OCI-LY7 (cell line): ENCODE measurements around the gene OTOF. TPM values are rescaled to one million over a fixed set of nuclear protein-coding genes. Genes with fewer than 3 reads are reported as not detected.

Experiments used
- BruUV-seq: library from RNA; stranded (reverse); fragments of 400-500 nt; replicated peaks from 2 replicates; lab custom pipeline; 2021; lab: Mats Ljungman, UMichigan
- CTCF ChIA-PET: fragments of 300-600 bp; sonication (Branson Sonifier 250); formaldehyde crosslinking; loops from one replicate; lab custom pipeline; 2022; ENCODE audit warnings: antibody characterized with exemption; ENCODE audit not compliant: unreplicated experiment; lab: Charles Lee
- POLR2A ChIA-PET: fragments of 300-600 bp; sonication (Branson Sonifier 250); formaldehyde crosslinking; loops from one replicate; lab custom pipeline; 2022; ENCODE audit warnings: antibody characterized with exemption; lab: Charles Lee
- DNase-seq: peaks from one replicate; pipeline ENCODE4 v3.0.0-alpha.2; 2015; ENCODE audit warnings: low spot score
- H2AFZ ChIP-seq: fragments of 200-600 bp; sonication (generic), shearing (Covaris generic); 2 replicates; pipeline ENCODE4 v1.6.1; 2014; ENCODE audit warnings: mild to moderate bottlenecking, antibody characterized with exemption, low read length, moderate library complexity
- H3K27ac ChIP-seq: fragments of 200-600 bp; sonication (generic); 2 replicates; pipeline ENCODE4 v1.5.1; 2014; ENCODE audit warnings: mixed run types, low read depth, mild to moderate bottlenecking, moderate library complexity, low read length, inconsistent platforms; ENCODE audit not compliant: poor library complexity, severe bottlenecking
- H3K36me3 ChIP-seq: fragments of 200-600 bp; sonication (generic); 2 replicates; pipeline ENCODE4 v1.6.1; 2014; ENCODE audit warnings: mild to moderate bottlenecking, antibody characterized with exemption, low read length, moderate library complexity, mixed read lengths; ENCODE audit not compliant: insufficient read depth
- H3K4me1 ChIP-seq: fragments of 200-600 bp; sonication (generic); 2 replicates; pipeline ENCODE4 v1.5.1; 2014; ENCODE audit warnings: mild to moderate bottlenecking, low read length; ENCODE audit not compliant: insufficient read depth, poor library complexity, severe bottlenecking
- H3K4me2 ChIP-seq: fragments of 200-600 bp; sonication (generic); 2 replicates; pipeline ENCODE4 v1.6.1; 2014; ENCODE audit warnings: mild to moderate bottlenecking, low read length
- H3K4me3 ChIP-seq: fragments of 200-600 bp; sonication (generic); 2 replicates; pipeline ENCODE4 v1.5.1; 2014; ENCODE audit warnings: mild to moderate bottlenecking, low read depth, low read length; ENCODE audit not compliant: poor library complexity, severe bottlenecking
- H3K79me2 ChIP-seq: fragments of 200-600 bp; sonication (generic); 2 replicates; pipeline ENCODE4 v1.6.1; 2016; ENCODE audit warnings: low read depth, mild to moderate bottlenecking, low read length, moderate library complexity, mixed read lengths; ENCODE audit not compliant: insufficient read depth
- H3K9me2 ChIP-seq: fragments of 200-600 bp; sonication (generic); 2 replicates; pipeline ENCODE4 v1.6.1; 2016; ENCODE audit warnings: mild to moderate bottlenecking, low read length, mixed read lengths; ENCODE audit not compliant: insufficient read depth
- H3K9me3 ChIP-seq: fragments of 200-600 bp; sonication (generic); 2 replicates; pipeline ENCODE4 v1.6.1; 2014; ENCODE audit warnings: mild to moderate bottlenecking, mixed run types, low read length, mixed read lengths
- H4K20me1 ChIP-seq: fragments of 200-600 bp; sonication (generic); 2 replicates; pipeline ENCODE4 v1.6.1; 2014; ENCODE audit warnings: mild to moderate bottlenecking, antibody characterized with exemption, low read length, moderate library complexity, mixed read lengths; ENCODE audit not compliant: insufficient read depth
- CTCF ChIP-seq: fragments of 200-600 bp; sonication (generic); conservative IDR thresholded peaks from 2 replicates; pipeline ENCODE4 v1.5.1; 2014; ENCODE audit warnings: mild to moderate bottlenecking, antibody characterized with exemption, low read length, moderate library complexity, mixed read lengths
- EZH2phosphoT487 ChIP-seq: fragments of 200-600 bp; sonication (generic); IDR thresholded peaks from 2 replicates; pipeline ENCODE4 v1.6.1; 2018; ENCODE audit warnings: low read depth, borderline replicate concordance, mild to moderate bottlenecking, mixed run types, antibody characterized with exemption, low read length, moderate library complexity, mixed read lengths
- intact Hi-C: fragments of 100-400 bp; cut with micrococcal nuclease; formaldehyde crosslinking; loops from one replicate; pipeline ENCODE4 v1.10.0; 2022; ENCODE audit not compliant: unreplicated experiment
- total RNA-seq, 2 experiments: library from RNA; depleted of rRNA in 1 of 2; stranded (reverse); fragments of >200 nt in 1 of 2; shearing (Covaris generic) in 1 of 2; gene quantifications; 2 replicates each; pipeline ENCODE4 v1.2.3, GENCODE V29; 2014 to 2022

The OTOF gene
- total RNA-seq, 2 experiments from 2014 or later: not detected

GRCh38 chr2:26432363-26432762 is 45.6 kb downstream of the OTOF start:
- TF ChIP-seq EZH2phosphoT487 (no peak), CTCF (no peak)
- intact Hi-C loops: no loop called here
- no peaks in the 10 kb centered on the region for H4K20me1 ChIP-seq
- H3K4me2 ChIP-seq: 0 out of 2 replicates have a peak overlapping the region, but pooled peaks have one; percentile 25
- no peak overlapping the region for H3K4me3 ChIP-seq
- no peaks in the 10 kb centered on the region for H3K9me2 ChIP-seq
- ChIA-PET CTCF (no interaction called here), POLR2A (interaction anchor here (0.6 to 1.2 kb wide), 2 partner anchors 50 to 1988 kb away, joined by 4 read pairs; no protein-coding TSS in a partner anchor)
- peaks cover 7% of the 10 kb centered on the region for H3K4me1 ChIP-seq
- no TSS peak for BruUV-seq
- H3K79me2 ChIP-seq: no peaks in the 10 kb centered on the region
- no peaks in the 10 kb centered on the region for H3K9me3 ChIP-seq
- H2AFZ ChIP-seq: no peak overlapping the region
- DNase-seq: no peak
- no peak overlapping the region for H3K27ac ChIP-seq
- H3K36me3 ChIP-seq: no peaks in the 10 kb centered on the region

- intact Hi-C loops: no loop called here
- CTCF ChIA-PET: no interaction called here
- H3K4me2 ChIP-seq: no peak overlapping the region
- H2AFZ ChIP-seq: no peak overlapping the region
- H3K9me3 ChIP-seq: no peaks in the 10 kb centered on the region
- no peaks in the 10 kb centered on the region for H3K9me2 ChIP-seq
- peaks cover 7% of the 10 kb centered on the region for H3K4me1 ChIP-seq
- no peak overlapping the region for H3K4me3 ChIP-seq
- no peak for DNase-seq
- no peak overlapping the region for H3K27ac ChIP-seq
- TF ChIP-seq EZH2phosphoT487 (no peak), CTCF (no peak)
- H4K20me1 ChIP-seq: no peaks in the 10 kb centered on the region
- no peaks in the 10 kb centered on the region for H3K36me3 ChIP-seq
- BruUV-seq: no TSS peak
- no peaks in the 10 kb centered on the region for H3K79me2 ChIP-seq
- POLR2A ChIA-PET: interaction anchor here (0.6 to 0.7 kb wide), 4 partner anchors 12 to 715 kb away, joined by 3 to 6 read pairs (median 5); no protein-coding TSS in a partner anchor
These were observed 47.1 kb downstream of the OTOF start for GRCh38 chr2:26430826-26431225.

- H4K20me1 ChIP-seq: no peaks in the 10 kb centered on the region
- H3K4me2 ChIP-seq: no peak overlapping the region
- CTCF ChIA-PET: no interaction called here
- intact Hi-C loops: no loop called here
- H3K27ac ChIP-seq: no peak overlapping the region
- DNase-seq: no peak
- H3K4me1 ChIP-seq: peaks cover 7% of the 10 kb centered on the region
- no peak overlapping the region for H2AFZ ChIP-seq
- no peak overlapping the region for H3K4me3 ChIP-seq
- TF ChIP-seq CTCF (no peak), EZH2phosphoT487 (no peak)
- POLR2A ChIA-PET: interaction anchor here (0.6 to 0.7 kb wide), 2 partner anchors 13 to 715 kb away, joined by 3 to 4 read pairs; no protein-coding TSS in a partner anchor
- no peaks in the 10 kb centered on the region for H3K79me2 ChIP-seq
- no peaks in the 10 kb centered on the region for H3K9me2 ChIP-seq
- BruUV-seq: no TSS peak
- H3K36me3 ChIP-seq: no peaks in the 10 kb centered on the region
- no peaks in the 10 kb centered on the region for H3K9me3 ChIP-seq
These were observed 47.9 kb downstream of the OTOF start for GRCh38 chr2:26429779-26430578.
